HG03342 (cell line): ENCODE measurements around the gene RASGRF1.

Source experiments
- ATAC-seq: cut with Tn5 transposase; IDR thresholded peaks from one replicate; pipeline ENCODE4 v1.9.1; 2021; ENCODE audit warnings: mild to moderate bottlenecking, moderate library complexity; ENCODE audit not compliant: unreplicated experiment

Gene RASGRF1

GRCh38 chr15:78969687-78970349 lies 120.8 kb downstream of the RASGRF1 start:
- ATAC-seq, result no peak

GRCh38 chr15:78968539-78969271 lies 121.9 kb downstream of the RASGRF1 start:
- no peak for ATAC-seq

GRCh38 chr15:78968114-78968513 lies 122.5 kb downstream of the RASGRF1 start:
- no peak for ATAC-seq

- no peak for ATAC-seq
Observed at GRCh38 chr15:78960308-78960707, 130.3 kb downstream of the RASGRF1 start.

DNA sequence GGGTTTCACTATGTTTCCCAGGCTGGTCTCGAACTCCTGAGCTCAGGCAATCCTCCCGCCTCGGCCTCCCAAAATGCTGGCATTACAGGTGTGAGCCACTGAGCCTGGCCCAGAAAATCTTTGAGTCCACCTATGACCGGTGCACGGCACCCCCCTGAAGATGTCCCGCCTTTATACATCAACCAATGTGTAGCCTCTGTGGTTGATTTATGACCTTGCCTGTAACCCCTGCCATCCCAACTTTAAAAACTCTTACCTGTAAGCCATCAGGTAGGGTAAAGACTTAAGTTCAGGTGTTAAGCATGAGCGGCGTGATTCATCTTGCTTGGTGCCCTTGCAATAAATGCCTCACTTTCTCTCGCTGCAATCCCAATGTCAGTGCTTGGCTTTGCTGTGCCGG lies 131.2 kb downstream of the RASGRF1 start:
- ATAC-seq, result no peak

- ATAC-seq, result no peak
Observed at GRCh38 chr15:78957416-78958093, 133.0 kb downstream of the RASGRF1 start.

DNA sequence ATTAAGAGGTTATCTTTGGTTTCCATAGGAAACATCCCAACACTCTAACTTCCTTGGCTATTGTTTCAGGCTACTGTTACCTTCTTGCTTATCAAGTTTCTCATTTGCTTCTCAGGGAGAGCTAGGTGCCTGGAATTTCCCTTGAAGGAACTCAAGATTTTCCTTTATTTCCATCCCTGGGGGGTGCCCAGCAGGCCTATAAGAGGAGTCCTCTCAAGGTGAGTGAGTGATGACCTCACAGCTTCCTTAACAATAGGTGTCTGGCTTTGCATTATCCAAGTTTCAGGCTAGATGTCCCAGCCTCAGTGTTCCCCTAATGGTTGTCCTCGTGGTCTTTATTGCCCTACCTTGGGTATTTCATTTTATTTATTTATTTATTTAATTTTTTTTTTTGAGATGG lies 133.6 kb downstream of the RASGRF1 start:
- no peak for ATAC-seq

GRCh38 chr15:78955355-78955754 lies 135.2 kb downstream of the RASGRF1 start:
- ATAC-seq, result no peak

DNA sequence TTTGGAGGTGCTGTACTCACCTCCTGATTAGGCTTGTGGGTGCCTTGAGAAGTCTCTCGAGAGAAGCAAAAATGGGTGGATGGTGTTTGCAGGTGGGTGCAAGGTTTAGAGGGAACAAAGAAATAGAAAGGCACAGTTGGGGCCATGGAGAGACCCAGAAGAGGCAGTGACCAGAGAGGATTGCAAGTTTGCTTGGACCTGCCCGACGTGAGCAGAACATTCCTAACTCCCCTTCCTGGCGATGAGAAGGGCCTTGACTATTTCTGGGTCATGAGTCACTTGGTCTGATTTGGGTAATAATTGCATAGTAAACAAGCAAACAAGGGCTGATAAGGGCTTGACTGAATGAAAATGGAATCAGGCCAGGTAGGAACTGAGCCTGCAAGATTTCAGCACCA lies 138.7 kb downstream of the RASGRF1 start:
- no peak for ATAC-seq

GRCh38 chr15:78950902-78951840 lies 139.4 kb downstream of the RASGRF1 start:
- ATAC-seq, result no peak

DNA sequence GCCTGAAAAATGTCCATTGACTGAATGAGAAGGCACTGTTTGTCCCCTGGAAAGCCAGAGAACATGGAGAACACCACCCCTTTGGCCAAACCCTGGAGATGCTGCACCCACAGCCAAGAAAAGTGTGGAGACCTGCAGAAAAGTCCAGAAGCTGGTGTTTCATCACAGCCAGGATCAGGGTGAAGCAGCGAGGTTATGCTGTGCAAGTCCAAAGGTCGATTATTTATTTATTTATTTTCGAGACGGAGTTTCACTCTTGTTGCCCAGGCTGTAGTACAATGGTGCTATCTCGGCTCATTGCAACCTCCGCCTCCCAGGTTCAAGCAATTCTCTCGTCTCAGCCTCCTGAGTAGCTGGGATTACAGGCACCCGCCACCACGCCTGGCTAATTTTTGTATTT lies 140.2 kb downstream of the RASGRF1 start:
- ATAC-seq, result no peak

- ATAC-seq, result no peak
Observed at GRCh38 chr15:78949461-78949860, 141.1 kb downstream of the RASGRF1 start.

- no peak for ATAC-seq
Observed at GRCh38 chr15:78947506-78947905, 143.1 kb downstream of the RASGRF1 start.

- no peak for ATAC-seq
Observed at GRCh38 chr15:78946493-78946892, 144.1 kb downstream of the RASGRF1 start.

DNA sequence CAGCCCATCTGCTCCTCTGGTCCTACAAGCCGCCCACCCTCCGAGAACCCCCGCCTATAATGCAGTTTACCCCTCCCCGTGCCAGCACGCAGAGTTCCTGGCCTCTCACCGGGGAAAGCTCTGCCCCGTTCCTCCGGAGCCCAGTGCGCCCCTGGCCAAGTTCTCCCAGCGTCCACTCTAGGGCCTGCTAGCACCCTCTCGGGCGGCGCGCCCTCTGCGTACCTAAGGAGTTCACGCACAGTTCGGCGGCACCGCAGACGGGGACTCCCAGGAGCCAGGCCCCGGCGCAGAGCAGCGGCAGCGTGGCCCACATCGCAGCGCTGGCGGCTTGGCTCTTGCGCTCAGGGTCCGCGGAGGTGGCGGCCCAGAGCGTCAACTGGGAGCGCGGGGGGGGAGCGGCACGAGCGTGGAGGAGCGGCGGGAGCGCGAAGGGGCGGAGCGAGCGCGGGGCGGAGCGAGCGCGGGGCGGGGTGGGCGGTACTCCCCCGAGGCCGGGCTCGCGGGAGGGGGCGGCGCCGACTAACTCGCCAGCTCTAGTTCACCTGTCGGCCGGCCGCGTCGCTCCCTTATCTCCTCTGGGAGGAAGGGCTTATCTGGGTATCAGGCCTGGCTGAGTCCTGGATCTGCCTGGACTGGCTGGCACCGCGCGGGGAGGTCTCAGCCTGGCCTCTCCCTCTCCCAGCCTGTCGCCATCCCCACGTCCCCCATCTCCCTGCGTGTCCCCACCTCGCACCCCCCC lies 145.7 kb downstream of the RASGRF1 start, which contains the start of gene CTSH:
Gene CTSH (minus strand): TSS at position 378 of the 739 bp plus-strand sequence. CDS start 65 bp downstream, at position 313.
- peak; percentile 68 for ATAC-seq

GRCh38 chr15:78944202-78944625 lies 146.4 kb downstream of the RASGRF1 start:
- no peak for ATAC-seq

DNA sequence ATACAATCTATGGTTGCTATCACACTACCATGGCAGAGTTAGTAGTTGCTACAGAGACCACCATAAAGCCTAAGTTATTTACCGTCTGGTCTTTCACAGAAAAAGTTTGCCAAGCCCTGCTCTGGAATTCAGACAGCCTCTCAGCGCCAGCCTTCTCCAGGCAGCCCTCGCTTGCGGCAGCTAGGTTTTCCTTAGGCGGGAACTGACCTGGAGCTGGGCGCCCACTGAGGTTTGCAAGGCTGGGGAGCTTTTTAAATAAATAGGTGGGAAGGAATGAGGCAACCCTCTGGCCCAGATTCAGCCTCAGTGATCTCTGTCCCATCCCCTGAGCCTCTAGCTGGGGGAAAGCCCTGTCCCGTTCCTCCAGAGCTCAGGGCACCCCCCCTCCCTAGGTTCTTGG lies 146.9 kb downstream of the RASGRF1 start:
- no peak for ATAC-seq

DNA sequence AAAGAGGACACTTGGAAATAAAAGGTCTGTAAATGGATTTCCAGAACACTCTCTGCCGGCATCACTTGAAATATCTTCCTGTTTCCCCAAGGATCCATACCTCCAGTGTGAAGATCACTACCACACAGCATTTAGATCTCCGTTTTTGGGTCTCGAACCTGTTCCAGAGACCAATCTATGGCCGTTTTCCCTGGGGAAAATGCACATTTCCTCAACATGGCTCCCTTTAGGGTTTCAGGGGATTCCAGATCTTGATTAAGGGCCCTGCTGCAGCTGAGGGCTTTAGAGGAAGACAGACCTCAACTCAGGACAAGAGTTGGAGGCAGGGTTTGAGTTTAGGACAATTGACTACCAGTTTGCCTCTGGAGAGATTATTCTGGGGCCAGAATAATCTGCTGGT lies 147.8 kb downstream of the RASGRF1 start:
- ATAC-seq, result no peak

GRCh38 chr15:78938658-78939488 lies 151.7 kb downstream of the RASGRF1 start:
- ATAC-seq, result peak; percentile 49
